HG03432 (cell line): ENCODE results near the gene DNAH1.

Source experiments
- ATAC-seq: cut with Tn5 transposase; IDR thresholded peaks from one replicate; pipeline ENCODE4 v1.9.1; 2021; ENCODE audit warnings: mild to moderate bottlenecking, moderate library complexity; ENCODE audit not compliant: unreplicated experiment

Gene DNAH1

GRCh38 chr3:52384019-52384761, 68.1 kb downstream of the DNAH1 start:
- no peak for ATAC-seq

- no peak for ATAC-seq
Observed at GRCh38 chr3:52385157-52385556, 69.0 kb downstream of the DNAH1 start.

- ATAC-seq = no peak
Observed at GRCh38 chr3:52387481-52387880, 71.4 kb downstream of the DNAH1 start.

GRCh38 chr3:52388348-52388821, 72.3 kb downstream of the DNAH1 start:
- ATAC-seq = no peak

- ATAC-seq = no peak
Observed at GRCh38 chr3:52388933-52389332, 72.8 kb downstream of the DNAH1 start.

GRCh38 chr3:52391096-52391495, 75.0 kb downstream of the DNAH1 start:
- no peak for ATAC-seq

GRCh38 chr3:52392216-52392930, 76.3 kb downstream of the DNAH1 start:
- no peak for ATAC-seq

GRCh38 chr3:52393131-52393807, 77.2 kb downstream of the DNAH1 start:
- no peak for ATAC-seq

GRCh38 chr3:52393959-52394670, 78.0 kb downstream of the DNAH1 start:
- ATAC-seq = no peak

GRCh38 chr3:52394751-52395502, 78.8 kb downstream of the DNAH1 start:
- ATAC-seq = no peak

GRCh38 chr3:52395503-52395865, 79.4 kb downstream of the DNAH1 start:
- no peak for ATAC-seq

- ATAC-seq = no peak
Observed at GRCh38 chr3:52396011-52396906, 80.1 kb downstream of the DNAH1 start.

GRCh38 chr3:52396907-52397591, 80.9 kb downstream of the DNAH1 start:
- no peak for ATAC-seq

- no peak for ATAC-seq
Observed at GRCh38 chr3:52397676-52398399, 81.7 kb downstream of the DNAH1 start.

- ATAC-seq = no peak
Observed at GRCh38 chr3:52398670-52399081, 82.6 kb downstream of the DNAH1 start.

- ATAC-seq = no peak
Observed at GRCh38 chr3:52399131-52399530, 83.0 kb downstream of the DNAH1 start.

- no peak for ATAC-seq
Observed at GRCh38 chr3:52399593-52399992, 83.5 kb downstream of the DNAH1 start.

GRCh38 chr3:52400275-52400793, 84.2 kb downstream of the DNAH1 start:
- no peak for ATAC-seq
